ENCODE measurements around the gene GCNT4. TPM values are rescaled to one million over a fixed set of nuclear protein-coding genes. Genes with fewer than 3 reads are reported as not detected.

The GCNT4 gene
- total and polyA plus RNA-seq, 2 experiments from 2014 or later: 2.5 to 5.4 TPM

GRCh38 chr5:75057561-75057960, 5.2 kb upstream of the GCNT4 start:
- no peaks in the 10 kb centered on the region for H3F3A ChIP-seq (replicated peaks; ENCODE audit: low read depth)
- no peak overlapping the region for H3K4me3 Mint-ChIP-seq
- no peaks in the 10 kb centered on the region for H3K36me3 Mint-ChIP-seq (ENCODE audit: low read depth)
- no peak overlapping the region for H3K4me3 ChIP-seq
- no peak overlapping the region for H3K27ac ChIP-seq (ENCODE audit: low read depth)
- peaks cover 33% of the 10 kb centered on the region for H3K4me1 Mint-ChIP-seq
- ATAC-seq (no peak), DNase-seq (ENCODE audit: low spot score) (no peak)
- H3K27ac Mint-ChIP-seq: no peak overlapping the region
- H2AFZ ChIP-seq: no peak overlapping the region
- H4K20me1 ChIP-seq (replicated peaks; ENCODE audit: insufficient read depth): no peaks in the 10 kb centered on the region
- H3K36me3 ChIP-seq (ENCODE audit: insufficient read depth): no peaks in the 10 kb centered on the region
- no peaks in the 10 kb centered on the region for H3K9me2 ChIP-seq (ENCODE audit: insufficient read depth)
- H3K9me3 Mint-ChIP-seq: no peaks in the 10 kb centered on the region; the same call in 2 of the 3 replicates
- no peak overlapping the region for H3K4me2 ChIP-seq
- peaks cover 24% of the 10 kb centered on the region for H3K27me3 Mint-ChIP-seq (ENCODE audit: insufficient read depth, low read depth, poor library complexity)
- no peaks in the 10 kb centered on the region for H3K79me2 ChIP-seq (replicated peaks; ENCODE audit: insufficient read depth)
- TF ChIP-seq CTCF (conservative IDR thresholded peaks at IDR 0.05; ENCODE audit: low read depth in 2 of 2) (no peak), ZNF331 (CRISPR knock-in tag; IDR thresholded peaks at IDR 0.05; ENCODE audit: low read depth) (no peak), STAT1 (IDR thresholded peaks at IDR 0.05; ENCODE audit: unreplicated experiment) (no peak), EZH2phosphoT487 (IDR thresholded peaks at IDR 0.05; ENCODE audit: unreplicated experiment) (no peak), CREB1 (CRISPR knock-in tag; IDR thresholded peaks at IDR 0.05; ENCODE audit: low read depth) (no peak), ZNF114 (CRISPR knock-in tag; IDR thresholded peaks at IDR 0.05) (no peak), POLR2AphosphoS5 (IDR thresholded peaks at IDR 0.05; ENCODE audit: low read depth) (no peak)
- TF ChIP-seq, protein P1, sequence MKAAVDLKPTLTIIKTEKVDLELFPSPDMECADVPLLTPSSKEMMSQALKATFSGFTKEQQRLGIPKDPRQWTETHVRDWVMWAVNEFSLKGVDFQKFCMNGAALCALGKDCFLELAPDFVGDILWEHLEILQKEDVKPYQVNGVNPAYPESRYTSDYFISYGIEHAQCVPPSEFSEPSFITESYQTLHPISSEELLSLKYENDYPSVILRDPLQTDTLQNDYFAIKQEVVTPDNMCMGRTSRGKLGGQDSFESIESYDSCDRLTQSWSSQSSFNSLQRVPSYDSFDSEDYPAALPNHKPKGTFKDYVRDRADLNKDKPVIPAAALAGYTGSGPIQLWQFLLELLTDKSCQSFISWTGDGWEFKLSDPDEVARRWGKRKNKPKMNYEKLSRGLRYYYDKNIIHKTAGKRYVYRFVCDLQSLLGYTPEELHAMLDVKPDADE (IDR thresholded peaks at IDR 0.05): no peak
- TF ChIP-seq, protein P2, sequence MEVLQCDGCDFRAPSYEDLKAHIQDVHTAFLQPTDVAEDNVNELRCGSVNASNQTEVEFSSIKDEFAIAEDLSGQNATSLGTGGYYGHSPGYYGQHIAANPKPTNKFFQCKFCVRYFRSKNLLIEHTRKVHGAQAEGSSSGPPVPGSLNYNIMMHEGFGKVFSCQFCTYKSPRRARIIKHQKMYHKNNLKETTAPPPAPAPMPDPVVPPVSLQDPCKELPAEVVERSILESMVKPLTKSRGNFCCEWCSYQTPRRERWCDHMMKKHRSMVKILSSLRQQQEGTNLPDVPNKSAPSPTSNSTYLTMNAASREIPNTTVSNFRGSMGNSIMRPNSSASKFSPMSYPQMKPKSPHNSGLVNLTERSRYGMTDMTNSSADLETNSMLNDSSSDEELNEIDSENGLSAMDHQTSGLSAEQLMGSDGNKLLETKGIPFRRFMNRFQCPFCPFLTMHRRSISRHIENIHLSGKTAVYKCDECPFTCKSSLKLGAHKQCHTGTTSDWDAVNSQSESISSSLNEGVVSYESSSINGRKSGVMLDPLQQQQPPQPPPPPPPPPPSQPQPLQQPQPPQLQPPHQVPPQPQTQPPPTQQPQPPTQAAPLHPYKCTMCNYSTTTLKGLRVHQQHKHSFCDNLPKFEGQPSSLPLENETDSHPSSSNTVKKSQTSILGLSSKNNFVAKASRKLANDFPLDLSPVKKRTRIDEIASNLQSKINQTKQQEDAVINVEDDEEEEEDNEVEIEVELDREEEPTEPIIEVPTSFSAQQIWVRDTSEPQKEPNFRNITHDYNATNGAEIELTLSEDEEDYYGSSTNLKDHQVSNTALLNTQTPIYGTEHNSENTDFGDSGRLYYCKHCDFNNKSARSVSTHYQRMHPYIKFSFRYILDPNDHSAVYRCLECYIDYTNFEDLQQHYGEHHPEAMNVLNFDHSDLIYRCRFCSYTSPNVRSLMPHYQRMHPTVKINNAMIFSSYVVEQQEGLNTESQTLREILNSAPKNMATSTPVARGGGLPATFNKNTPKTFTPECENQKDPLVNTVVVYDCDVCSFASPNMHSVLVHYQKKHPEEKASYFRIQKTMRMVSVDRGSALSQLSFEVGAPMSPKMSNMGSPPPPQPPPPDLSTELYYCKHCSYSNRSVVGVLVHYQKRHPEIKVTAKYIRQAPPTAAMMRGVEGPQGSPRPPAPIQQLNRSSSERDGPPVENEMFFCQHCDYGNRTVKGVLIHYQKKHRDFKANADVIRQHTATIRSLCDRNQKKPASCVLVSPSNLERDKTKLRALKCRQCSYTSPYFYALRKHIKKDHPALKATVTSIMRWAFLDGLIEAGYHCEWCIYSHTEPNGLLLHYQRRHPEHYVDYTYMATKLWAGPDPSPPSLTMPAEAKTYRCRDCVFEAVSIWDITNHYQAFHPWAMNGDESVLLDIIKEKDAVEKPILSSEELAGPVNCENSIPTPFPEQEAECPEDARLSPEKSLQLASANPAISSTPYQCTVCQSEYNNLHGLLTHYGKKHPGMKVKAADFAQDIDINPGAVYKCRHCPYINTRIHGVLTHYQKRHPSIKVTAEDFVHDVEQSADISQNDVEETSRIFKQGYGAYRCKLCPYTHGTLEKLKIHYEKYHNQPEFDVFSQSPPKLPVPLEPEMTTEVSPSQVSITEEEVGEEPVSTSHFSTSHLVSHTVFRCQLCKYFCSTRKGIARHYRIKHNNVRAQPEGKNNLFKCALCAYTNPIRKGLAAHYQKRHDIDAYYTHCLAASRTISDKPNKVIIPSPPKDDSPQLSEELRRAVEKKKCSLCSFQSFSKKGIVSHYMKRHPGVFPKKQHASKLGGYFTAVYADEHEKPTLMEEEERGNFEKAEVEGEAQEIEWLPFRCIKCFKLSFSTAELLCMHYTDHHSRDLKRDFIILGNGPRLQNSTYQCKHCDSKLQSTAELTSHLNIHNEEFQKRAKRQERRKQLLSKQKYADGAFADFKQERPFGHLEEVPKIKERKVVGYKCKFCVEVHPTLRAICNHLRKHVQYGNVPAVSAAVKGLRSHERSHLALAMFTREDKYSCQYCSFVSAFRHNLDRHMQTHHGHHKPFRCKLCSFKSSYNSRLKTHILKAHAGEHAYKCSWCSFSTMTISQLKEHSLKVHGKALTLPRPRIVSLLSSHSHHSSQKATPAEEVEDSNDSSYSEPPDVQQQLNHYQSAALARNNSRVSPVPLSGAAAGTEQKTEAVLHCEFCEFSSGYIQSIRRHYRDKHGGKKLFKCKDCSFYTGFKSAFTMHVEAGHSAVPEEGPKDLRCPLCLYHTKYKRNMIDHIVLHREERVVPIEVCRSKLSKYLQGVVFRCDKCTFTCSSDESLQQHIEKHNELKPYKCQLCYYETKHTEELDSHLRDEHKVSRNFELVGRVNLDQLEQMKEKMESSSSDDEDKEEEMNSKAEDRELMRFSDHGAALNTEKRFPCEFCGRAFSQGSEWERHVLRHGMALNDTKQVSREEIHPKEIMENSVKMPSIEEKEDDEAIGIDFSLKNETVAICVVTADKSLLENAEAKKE (CRISPR knock-in tag; IDR thresholded peaks at IDR 0.05): no peak
- H3K27me3 ChIP-seq (ENCODE audit: insufficient read depth): peaks cover 19% of the 10 kb centered on the region
- peaks cover 20% of the 10 kb centered on the region for H3K4me1 ChIP-seq (ENCODE audit: insufficient read depth)

Measured in GM23338 (cell line).